ENCODE measurements around the gene HES3.

The HES3 gene

GRCh38 chr1:6282577-6283270, 38.7 kb downstream of the HES3 start:
- no peak for TF ChIP-seq CTCF (IDR thresholded peaks at IDR 0.05)
- H3K4me3 ChIP-seq = no peak overlapping the region
- DNase-seq (ENCODE audit: low spot score) = no peak
- H3K27ac ChIP-seq = no peak overlapping the region

- Histone ChIP-seq H3K4me3 (no peak overlapping the region), H3K27ac (no peak overlapping the region)
- no peak for DNase-seq (ENCODE audit: low spot score)
- no peak for TF ChIP-seq CTCF (IDR thresholded peaks at IDR 0.05)
Observed at GRCh38 chr1:6285336-6285735, 41.4 kb downstream of the HES3 start.

GRCh38 chr1:6286266-6286665, 42.3 kb downstream of the HES3 start:
- TF ChIP-seq CTCF (IDR thresholded peaks at IDR 0.05) = no peak
- Histone ChIP-seq H3K27ac (no peak overlapping the region), H3K4me3 (no peak overlapping the region)
- DNase-seq (ENCODE audit: low spot score) = no peak

- DNase-seq (ENCODE audit: low spot score) = no peak
- no peak for TF ChIP-seq CTCF (IDR thresholded peaks at IDR 0.05)
- Histone ChIP-seq H3K4me3 (peak overlapping the region; percentile 6), H3K27ac (no peak overlapping the region)
Observed at GRCh38 chr1:6287029-6287428, 43.0 kb downstream of the HES3 start.

GRCh38 chr1:6287431-6287886, 43.5 kb downstream of the HES3 start:
- H3K27ac ChIP-seq = no peak overlapping the region

GRCh38 chr1:6288026-6288425, 44.0 kb downstream of the HES3 start:
- no peak for TF ChIP-seq CTCF (IDR thresholded peaks at IDR 0.05)
- Histone ChIP-seq H3K4me3 (peak overlapping the region; percentile 25), H3K27ac (peak overlapping the region in 1 of 2 donors; percentile 48)
- no peak for DNase-seq (ENCODE audit: low spot score)

More at GRCh38 chr1:6287431-6287886, 43.5 kb downstream of the HES3 start:
- DNase-seq (ENCODE audit: low spot score) = no peak
- no peak for TF ChIP-seq CTCF (IDR thresholded peaks at IDR 0.05)
- peak overlapping the region; percentile 6 for H3K4me3 ChIP-seq

- peak overlapping the region in 1 of 2 donors; percentile 48 for H3K27ac ChIP-seq
- no peak for TF ChIP-seq CTCF (IDR thresholded peaks at IDR 0.05)
Observed at GRCh38 chr1:6288665-6289064, 44.7 kb downstream of the HES3 start.

More at GRCh38 chr1:6288665-6289064, 44.7 kb downstream of the HES3 start:
- no peak for DNase-seq (ENCODE audit: low spot score)
- no peak overlapping the region for H3K4me3 ChIP-seq
